Vagina (tissue), 2 donors: ENCODE data around the gene METTL1.

Experiments used
- CTCF ChIP-seq, 3 experiments: fragments of 450-650 bp in 2 of 3; fragments of 200-600 bp in 1 of 3; sonication (generic) in 1 of 3; IDR thresholded peaks; one replicate each; pipeline ENCODE4 v1.5.1; 2017 to 2019; ENCODE audit warnings: antibody characterized with exemption in 3 of 3, mild to moderate bottlenecking in 2 of 3, moderate library complexity in 2 of 3
- POLR2A ChIP-seq, 2 donors: fragments of 450-650 bp; IDR thresholded peaks; one replicate each; pipeline ENCODE4 v1.6.1; 2017; ENCODE audit warnings: antibody characterized with exemption in 2 of 2, mild to moderate bottlenecking in 2 of 2, moderate library complexity in 2 of 2

GRCh38 chr12:57758552-57759359 lies 13.1 kb downstream of the METTL1 start:
- TF ChIP-seq POLR2A (IDR thresholded peaks at IDR 0.05) (no peak), CTCF (IDR thresholded peaks at IDR 0.05) (no peak)
